AG09309 (cell line): Measurements from ENCODE around the gene YJEFN3.

Experiments
- DNase-seq: peaks from one replicate; pipeline ENCODE4 v3.0.0-alpha.2; 2010; ENCODE audit warnings: low read depth
- H3K4me3 ChIP-seq: 2 replicates; pipeline ENCODE4 v1.5.1; 2011; ENCODE audit warnings: mild to moderate bottlenecking, low read depth, low read length, moderate library complexity; ENCODE audit not compliant: control insufficient read depth
- CTCF ChIP-seq: IDR thresholded peaks from 2 replicates; pipeline ENCODE4 v1.5.1; 2011; ENCODE audit warnings: mild to moderate bottlenecking, low read depth, low read length, inconsistent platforms; ENCODE audit not compliant: insufficient read depth, control insufficient read depth; ENCODE audit errors: missing control alignments

YJEFN3 gene

GRCh38 chr19:19540715-19541515 is 12.2 kb downstream of the YJEFN3 start:
- no peak for DNase-seq
- TF ChIP-seq CTCF, result no peak
- H3K4me3 ChIP-seq, result no peak overlapping the region

- no peak overlapping the region for H3K4me3 ChIP-seq
- TF ChIP-seq CTCF, result no peak
- DNase-seq, result no peak
Measured at GRCh38 chr19:19541616-19542015, 12.9 kb downstream of the YJEFN3 start.

DNA sequence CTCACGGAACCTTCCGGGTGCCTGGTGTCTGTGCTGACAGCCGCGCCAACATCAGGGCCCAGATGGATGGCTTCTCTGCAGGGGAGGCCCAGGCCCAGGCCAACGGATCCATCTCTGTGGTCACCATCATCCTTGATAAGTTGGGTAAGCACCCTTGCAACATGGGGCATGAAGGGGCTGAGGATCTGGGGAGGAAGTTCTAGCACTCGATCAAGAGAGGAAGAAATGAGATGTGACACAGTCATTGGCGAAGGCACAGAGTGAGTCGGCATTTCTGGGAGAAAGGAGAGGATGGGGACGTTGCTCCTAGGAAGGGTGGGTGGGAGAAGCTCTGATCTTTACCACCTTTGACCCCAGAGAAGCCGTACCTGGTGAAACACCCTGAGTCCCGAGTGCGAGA is 13.8 kb downstream of the YJEFN3 start:
- DNase-seq, result no peak
- no peak for TF ChIP-seq CTCF
- H3K4me3 ChIP-seq, result no peak overlapping the region

DNA sequence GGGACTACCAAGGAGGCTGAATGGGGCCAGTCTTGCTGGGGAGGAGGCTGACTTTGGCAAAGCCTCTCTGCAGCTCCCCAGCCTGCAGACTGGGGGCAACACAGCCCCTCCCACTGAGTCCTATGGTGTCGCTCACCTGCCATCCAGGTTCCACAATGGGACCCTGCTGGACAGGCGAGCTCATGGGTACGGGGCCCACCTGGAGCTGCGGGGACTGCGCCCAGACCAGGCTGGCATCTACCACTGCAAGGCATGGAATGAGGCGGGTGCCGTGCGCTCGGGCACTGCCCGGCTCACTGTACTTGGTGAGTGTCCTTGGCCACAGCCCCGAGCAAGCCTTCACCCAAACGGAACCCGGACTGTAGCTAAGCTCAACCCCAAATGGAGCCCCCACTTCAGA is 14.4 kb downstream of the YJEFN3 start:
- no peak for DNase-seq
- H3K4me3 ChIP-seq, result no peak overlapping the region
- no peak for TF ChIP-seq CTCF

DNA sequence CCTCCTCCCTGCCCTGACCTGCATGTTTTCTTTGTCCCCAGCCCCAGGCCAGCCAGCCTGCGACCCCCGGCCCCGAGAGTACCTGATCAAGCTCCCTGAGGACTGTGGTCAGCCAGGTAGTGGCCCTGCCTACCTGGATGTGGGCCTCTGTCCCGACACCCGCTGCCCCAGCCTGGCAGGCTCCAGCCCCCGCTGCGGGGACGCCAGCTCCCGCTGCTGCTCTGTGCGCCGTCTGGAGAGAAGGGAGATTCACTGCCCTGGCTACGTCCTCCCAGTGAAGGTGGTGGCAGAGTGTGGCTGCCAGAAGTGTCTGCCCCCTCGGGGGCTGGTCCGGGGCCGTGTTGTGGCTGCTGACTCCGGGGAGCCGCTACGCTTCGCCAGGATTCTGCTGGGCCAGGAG is 14.9 kb downstream of the YJEFN3 start:
- DNase-seq, result no peak
- H3K4me3 ChIP-seq, result no peak overlapping the region
- TF ChIP-seq CTCF, result no peak

GRCh38 chr19:19544257-19544953 is 15.7 kb downstream of the YJEFN3 start:
- no peak for TF ChIP-seq CTCF

More at GRCh38 chr19:19544257-19544953, 15.7 kb downstream of the YJEFN3 start:
- no peak overlapping the region for H3K4me3 ChIP-seq
- DNase-seq, result no peak
